Inflammatory macrophage (primary cell): ENCODE results near the gene FHIT.

ENCODE experiments used
- DNase-seq, 2 donors: peaks; one replicate each; pipeline ENCODE4 v3.0.0-alpha.2; 2020 to 2022

Gene FHIT

DNA sequence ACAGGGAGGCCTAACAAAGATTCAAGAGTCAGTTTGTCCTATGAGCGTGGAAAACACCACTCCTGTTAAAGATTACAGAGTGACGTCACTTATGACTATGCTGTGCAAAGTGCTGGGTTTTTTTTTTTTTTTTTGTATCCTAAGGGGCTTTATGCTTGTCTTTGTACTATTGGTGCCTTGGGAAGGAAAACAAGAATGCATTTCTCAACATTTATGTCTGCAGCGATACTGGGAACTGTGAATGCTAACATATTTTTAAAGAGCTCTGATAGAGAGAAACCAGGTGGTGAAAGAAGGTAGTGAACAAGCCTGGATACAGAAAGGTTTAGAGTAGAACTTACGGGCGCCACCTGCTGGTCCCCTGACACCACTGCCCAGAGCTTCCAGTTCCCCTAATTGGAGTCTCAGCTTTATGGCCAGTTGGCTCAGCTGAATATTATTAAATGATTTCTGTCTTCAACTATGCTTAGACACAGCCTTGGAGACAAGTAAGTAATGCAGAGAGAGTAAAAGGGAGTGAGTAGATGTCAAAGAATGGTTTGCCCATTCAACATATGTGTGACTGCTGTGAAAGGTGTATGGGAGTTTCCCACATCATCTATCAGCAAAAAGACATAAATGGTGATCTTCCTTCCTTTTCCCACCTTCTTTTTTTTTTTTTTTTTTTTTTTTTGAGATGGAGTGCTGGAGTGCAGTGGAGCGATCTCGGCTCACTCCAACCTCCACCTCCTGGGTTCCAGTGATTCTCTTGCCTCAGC is 1393.5 kb downstream of the FHIT start:
- peak; percentile 76 to 85 for DNase-seq

DNA sequence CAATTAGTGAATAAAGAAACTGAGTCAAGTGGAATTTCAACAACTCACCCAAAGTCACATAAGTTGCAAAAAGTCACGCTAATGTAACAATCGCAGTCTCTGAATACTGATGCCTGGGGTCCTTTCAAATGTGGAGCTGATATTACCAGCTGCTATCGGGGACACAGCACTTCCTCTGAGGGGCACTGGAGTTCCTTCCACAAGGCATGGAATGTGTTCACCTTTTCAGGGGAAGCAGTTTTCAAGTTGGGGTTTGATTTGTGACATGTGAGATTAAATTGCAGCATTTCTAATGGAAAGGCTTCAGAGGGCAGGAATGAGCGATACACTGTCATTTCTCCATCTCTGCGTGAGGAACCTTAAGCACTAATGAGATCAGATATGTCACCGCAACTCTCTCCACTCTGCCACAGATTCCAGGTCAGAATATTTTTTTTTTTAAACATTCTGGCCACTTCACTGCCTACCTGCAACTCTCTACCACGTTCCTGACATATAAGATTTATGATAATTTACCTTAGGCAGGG is 1394.3 kb downstream of the FHIT start:
- no peak for DNase-seq

DNA sequence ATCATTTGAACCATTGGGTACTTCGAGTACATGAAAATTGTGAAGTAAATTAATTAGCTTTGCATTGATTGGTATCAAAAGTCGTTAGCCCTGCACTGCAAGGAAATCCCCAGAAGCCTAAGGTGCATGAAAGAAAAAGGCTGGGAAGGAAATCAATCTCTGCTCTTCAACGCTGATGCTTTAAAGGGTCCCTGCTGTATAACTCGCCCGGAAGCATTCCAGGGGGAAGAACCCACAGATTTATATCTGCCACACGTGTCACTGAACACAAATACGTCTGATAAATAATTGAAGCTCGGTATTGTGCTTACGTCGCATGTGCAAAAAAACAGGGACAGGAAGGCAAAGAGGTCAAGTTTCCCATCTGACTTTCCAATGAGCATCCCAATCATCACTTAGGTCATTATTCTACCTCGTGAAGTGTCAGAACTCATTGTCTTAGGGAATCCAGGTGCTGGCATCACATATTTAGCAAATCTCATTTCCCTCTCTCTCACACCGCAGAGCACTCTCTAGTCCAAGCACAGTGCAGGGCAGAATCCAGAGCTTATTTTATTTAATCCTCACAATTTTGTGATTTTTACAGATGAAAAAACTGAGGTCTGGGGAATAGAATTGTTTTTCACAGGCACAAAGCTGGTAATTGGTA is 1397.1 kb downstream of the FHIT start:
- DNase-seq, result no peak

DNA sequence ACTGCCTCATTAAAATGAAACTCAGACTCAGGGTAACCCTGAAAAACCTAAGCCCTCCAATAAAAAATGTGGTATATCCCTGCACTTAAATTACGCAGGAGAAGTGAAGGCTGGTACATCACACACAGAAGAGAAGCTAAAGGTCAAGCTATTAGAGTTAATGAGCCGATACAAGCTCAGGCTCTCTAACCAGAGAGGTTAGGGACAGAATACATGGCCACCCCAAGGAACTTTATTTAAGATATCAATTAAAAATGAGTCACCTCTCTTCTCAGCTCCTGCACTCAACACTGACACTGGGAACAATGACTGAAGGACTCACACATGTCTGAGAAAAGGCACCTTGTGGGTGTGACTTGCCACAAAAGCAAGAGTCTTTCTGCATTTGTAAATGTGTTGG is 1400.8 kb downstream of the FHIT start:
- no peak for DNase-seq

DNA sequence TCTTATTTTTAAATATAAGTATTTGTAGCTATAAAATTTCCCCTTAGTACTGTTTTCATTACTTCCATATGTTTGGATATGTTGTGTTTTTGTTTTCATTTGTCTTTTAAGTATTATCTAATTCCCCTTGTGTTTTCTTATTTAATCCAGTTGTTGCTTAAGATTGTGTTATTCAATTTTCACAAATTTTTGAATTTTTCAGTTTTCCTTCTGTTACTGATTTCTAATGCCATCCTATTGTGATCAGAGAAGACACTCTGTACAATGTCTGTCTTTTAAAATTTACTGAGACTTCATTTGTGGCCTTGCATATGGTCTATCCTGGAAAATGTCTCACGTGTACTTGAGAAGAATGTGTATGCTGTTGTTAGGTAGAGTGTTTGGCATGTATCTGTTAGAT is 1405.9 kb downstream of the FHIT start:
- no peak for DNase-seq

DNA sequence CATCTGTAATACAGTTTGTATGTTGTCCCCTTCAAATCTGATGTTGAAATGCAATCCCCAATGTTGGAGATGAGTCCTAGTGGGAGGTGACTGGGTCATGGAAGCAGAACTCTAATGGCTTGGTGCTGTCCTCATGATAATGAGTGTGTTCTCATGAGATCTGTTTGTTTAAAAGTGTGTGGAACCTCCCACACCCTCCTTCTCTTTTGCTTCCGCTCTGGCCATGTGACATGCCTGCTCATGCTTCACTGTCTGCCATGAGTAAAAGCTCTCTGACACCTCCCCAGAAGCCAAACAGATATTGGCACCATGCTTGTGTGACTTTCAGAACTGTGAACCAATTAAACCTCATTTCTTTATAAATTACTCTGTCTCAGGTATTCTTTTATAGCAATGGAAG is 1407.4 kb downstream of the FHIT start:
- peak; percentile 57 to 90 for DNase-seq

DNA sequence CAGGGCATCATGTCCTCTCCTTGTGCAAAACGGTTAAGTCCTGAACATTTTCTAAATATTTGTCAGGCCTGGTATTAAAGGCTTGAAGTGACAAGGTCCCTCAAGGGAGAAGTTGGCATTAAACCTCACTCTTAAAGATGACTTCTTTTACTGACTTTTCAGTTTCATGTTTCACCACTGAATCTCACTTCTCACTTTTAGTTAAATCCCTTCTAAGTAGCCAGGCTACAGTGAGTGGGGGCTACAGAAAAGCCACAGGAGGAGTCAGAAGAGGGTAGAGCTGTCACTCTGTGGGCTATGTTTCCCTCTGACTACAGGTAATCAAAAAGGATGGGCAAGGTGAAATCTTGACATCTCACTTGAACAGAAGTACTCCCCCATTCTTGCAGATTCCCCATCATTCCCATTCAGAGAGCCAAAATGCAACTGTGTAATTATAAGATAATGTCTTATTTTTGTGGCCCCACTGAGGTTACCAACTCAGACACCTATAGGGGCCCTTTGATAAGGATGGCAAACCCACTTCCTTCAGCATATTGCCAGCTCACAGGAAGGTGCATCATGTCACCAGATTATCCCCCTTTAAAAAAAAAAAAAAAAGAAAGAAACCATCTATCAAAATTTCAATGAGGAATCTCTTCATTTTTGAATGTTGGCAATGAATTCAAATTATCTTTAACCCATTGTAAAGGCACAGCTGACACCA is 1411.3 kb downstream of the FHIT start:
- DNase-seq, result peak; percentile 19 to 21

DNA sequence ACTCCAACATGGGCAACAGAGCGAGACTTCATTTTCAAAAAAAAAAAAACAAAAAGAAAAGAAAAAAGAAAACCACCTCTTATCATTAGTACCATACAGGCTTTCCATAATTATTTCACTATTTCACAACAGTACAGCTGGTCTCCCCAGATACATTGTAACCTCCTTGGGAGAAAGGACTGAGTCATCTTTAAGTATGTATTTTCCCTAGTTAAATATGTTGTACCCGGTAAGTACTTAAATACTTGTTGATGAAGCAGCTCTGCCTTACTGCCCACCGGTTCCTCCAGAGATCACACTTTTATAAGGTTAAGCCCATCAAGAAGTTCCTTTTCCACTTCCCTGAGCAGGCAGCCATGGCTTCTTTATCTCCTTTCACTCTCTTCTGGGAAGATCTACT is 1412.0 kb downstream of the FHIT start:
- DNase-seq, result peak in 1 of 2 donors; percentile 14

DNA sequence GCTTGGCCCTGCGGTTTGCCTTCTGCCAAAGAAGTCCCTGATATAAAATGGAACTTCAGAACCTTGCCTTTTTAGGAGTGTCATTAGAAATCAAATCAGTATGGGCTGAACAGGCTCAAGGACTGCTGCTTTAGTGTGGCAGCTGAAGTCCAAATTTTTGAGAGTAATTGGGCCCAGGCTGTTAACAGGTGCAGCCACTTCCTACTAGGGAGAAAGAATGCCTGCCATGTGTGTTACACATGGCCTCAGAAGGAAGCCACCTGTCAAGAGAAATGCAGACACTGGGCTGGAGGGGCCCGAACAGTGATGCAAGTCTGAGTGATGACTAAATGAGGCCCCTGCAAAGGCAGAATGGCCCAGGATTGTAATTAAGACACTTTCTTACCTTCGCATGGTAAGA is 1414.7 kb downstream of the FHIT start:
- no peak for DNase-seq

DNA sequence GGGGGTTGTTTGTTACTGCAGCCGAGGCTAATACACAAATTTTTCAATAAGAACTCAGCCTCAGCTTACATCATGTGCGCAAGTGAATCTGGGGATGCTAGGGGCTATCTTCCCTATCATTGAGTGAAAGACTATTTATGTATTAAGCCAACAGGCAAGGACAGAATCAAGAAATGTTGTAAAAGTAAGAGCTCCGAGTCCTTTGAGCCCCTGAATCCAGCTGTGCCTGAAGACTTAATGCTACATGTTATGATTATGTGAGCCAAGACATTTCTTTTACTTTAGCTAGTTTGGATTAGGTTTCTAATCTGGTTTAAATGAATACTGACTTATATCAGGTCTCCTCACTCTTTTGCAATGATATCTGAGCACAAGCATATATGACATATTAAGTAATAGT is 1418.5 kb downstream of the FHIT start:
- no peak for DNase-seq

DNA sequence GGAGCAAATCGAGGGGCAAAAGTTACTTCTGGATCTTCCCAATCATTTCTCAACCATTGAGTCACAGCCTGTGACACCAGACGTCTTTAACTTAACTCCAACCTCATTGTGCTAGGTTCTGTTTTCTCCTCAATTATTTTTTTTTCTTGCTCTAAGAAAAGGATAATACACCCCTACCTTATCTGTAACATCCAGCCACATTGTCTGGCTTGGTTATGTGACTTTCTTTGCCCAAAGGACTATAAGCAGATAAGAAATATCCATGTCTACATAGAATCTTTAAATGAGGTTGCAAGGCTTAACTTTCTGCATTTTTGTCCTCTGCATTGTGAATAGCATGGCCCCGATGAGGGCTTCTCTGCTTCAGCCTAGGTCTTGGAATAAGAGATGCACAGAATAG is 1419.0 kb downstream of the FHIT start:
- no peak for DNase-seq

DNA sequence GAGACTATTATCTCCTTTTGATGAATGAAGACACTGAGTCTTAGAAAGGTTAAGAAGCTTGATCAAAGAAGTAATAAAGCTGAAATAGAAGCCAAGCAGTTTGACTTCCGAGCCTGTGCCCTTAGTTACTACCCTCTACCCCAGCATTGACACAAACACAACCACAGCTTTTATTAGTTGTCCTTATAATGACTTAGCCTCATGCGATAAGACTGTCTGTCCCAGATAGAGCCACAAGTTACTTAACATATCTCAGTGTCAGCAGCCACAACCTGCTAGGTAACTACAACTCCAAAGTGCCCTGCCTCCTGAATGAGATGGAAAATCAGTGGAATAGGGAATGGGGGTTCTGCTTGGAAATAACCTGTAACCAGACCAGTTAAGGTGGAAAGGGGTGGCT is 1419.9 kb downstream of the FHIT start:
- DNase-seq, result no peak

DNA sequence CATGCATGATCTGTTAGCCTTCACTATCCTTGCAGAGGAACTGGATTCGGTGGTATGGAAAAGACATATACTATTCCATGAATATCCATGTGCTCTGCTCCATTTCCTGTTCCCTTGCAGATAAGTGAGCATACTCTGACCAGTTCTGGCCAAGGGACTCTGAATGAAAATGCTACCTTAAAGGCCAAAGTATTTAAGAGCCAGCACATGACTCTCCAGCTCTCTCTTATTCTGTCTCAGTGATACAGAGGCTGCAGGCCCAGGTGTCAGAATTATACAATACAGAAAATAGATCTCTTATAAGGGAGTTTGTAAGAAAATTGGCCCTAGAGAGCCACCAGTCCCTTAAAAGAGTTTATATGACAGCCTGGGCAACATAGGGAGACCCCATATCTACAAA is 1421.7 kb downstream of the FHIT start:
- DNase-seq, result no peak

DNA sequence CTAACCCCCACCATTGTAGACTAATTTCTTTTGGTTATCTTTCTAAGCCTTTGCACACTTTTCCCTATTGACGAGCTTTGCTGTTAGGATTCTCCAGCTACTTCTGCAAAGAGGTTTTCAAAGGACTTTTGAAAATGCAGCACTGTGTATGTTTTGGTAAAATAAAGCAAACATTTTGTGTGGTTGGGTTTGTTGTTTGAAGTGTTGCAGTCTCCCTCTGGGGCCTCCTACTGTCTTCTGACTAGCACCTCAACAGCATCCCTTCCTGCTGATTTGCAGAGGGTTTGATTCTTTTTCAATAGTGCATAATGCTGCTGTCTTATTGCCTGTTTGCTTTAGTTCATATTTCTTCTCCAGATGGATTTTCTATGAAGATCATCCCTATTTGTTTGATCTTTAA is 1426.4 kb downstream of the FHIT start:
- no peak for DNase-seq

DNA sequence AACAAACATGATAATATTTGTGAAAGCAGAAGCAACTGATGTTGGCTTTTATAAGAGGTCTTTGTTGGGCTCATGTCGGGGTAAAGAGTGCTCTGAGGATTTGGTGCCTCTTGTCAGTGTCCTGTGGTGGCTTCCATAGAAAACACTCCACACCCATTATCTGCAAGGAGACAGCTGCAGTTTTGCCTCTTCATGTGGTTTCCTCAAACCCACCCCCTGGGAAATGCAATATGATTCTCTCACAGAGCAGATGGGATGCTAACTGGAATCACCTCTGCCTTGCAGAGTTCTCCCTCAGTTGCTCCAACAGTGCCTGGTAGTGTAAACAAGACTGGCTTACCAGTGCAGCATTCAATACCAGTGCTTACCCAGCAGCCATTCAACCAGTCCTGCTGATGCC is 1430.0 kb downstream of the FHIT start:
- no peak for DNase-seq

DNA sequence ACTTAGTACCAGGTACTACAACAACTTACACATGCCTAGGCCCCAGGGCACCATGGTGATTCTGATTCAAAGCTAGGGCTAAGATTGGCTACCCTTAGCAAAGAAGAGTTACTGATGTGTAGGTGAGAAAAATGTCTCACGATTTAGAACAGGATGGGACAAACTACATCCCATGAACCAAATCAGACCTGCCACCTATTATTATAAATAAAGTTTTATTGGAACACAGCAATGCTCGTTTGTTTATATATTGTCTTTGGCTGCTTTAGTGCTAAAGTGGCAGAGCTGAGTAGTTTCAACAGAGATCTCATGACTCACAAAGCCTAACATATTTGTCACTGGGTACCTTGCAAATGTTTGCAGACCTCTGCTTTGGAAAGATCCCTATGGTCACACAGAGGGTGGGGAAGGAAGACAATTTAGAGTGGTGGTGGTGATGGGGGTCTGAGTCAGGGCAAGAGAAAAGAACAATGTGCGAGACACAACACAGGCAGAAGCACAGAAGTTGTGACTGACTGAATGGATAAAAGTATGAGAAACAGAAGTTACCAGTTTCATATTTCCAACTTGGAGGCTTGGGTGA is 1430.8 kb downstream of the FHIT start:
- DNase-seq, result no peak

DNA sequence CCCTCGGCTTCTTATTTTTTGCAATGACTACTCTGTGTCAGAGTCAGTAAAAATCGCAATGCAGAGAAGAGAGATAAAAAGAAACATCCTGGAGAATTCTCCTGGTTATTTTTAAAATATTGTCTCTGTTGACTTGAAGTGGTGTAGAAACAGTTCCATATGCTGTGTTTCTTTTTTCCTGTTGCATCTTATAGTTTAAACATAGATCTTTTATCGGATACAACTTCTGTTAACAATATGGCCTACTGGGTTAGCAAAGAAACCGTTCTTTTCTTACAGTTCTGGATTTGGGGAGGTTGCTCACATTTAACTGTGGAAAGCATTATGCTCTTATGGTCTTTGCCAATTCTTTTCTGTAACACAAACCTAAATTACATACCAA is 1432.3 kb downstream of the FHIT start:
- no peak for DNase-seq

DNA sequence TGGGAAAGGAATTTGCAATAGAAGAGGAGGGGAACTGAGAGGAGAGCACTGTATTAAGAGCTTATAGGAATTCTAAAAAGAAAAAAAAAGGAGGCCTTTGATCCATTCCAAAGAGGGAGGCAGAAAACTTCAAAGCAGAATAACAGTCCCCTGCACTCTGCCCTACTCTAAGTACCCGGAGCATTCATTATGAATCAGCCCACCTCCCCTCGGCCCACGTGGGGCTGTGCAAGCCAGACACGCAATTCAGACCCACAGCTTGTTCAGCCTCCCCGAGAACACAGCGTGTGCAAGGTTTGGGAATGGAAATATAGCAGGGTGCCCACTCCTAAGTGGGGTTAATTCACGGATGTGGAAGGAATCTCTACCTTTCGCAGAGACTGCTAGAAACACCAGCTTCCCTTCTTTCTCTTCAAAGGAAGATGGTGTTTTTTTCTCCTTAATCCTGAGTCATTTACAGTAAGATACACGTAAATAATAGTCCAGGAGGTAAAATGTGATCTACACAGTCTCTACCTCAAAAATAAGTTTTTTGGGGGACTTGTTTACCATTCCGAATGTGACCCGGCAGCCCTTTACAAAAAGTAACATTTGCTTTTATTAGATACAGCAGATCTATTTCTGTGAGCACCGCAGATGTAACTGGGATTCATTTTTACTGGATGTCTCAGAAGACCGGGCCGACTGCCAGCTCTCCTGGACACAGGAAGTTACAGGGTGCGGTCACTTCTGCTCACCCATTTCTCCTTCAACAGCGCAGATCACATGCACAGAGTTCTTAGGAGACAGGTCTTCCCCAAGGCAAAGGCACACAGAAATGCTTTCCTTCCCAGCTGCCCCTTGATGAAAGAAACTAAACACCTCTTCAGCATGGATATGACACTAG is 1433.0 kb downstream of the FHIT start:
- DNase-seq, result peak; percentile 37 to 51

DNA sequence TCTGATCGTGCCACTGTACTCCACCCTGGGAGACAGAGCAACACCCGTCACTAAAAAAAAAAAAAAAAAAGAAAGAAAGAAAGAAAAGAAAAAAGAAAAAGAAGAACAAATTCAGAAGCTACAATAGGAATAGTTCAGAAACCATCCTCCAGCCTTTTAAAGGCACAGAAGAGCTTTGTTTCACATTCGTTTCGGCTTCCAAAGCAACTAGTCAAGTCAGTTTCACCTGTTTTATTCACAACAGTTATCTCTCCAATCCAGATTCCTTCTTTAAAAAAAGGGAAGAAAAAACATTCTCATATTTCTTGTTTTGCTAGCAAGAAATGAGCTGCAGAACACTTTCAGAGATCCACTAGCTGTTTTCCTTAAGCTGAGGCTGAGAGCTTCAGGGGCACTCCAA is 1433.7 kb downstream of the FHIT start:
- no peak for DNase-seq

DNA sequence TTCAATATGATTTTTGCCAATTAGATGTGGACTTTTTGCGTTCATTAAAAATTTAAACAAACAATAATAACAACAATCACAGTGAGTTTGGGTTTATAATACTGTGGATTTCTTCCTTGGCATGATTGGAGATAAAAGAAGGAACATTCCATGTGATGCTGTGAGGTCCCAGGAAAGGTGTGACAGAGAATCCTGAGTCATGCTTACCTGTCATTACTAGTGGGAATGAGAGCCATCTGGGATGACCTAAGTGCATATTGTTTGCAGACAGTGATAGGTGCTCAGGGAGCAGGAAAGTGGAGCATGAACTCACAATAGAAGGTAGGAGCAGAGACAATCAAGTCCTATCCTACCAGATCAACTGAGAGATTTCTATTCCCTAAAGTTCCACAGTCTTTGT is 1434.9 kb downstream of the FHIT start:
- DNase-seq, result no peak

DNA sequence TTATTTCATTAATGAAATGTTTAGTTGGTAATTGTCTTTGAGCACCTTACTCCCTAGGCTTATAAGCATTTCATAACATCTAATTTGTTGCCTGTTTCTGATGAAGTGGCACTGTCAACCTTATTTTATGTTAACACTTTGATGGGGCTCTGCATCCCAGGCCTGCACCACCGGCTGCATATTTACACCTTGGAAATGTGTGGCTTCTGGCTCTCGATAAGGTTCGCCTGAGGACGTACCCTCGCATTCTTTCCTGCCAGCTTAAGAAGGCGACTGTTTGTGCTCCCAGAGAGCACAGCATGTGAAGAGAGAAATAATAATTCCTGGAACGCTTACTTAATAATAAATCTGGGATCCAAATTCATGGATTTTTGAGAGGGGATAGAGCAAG is 1438.1 kb downstream of the FHIT start:
- no peak for DNase-seq
